GM12878 (cell line): ENCODE data around the gene FOS. TPM values are rescaled to one million over a fixed set of nuclear protein-coding genes. Genes with fewer than 3 reads are reported as not detected.

Experiments
- CHD2 ChIP-seq: IDR thresholded peaks from 2 replicates; pipeline ENCODE4 v1.6.1; 2011; ENCODE audit warnings: low read depth, low read length, improper control_type of control experiment, borderline replicate concordance
- CREB1 ChIP-seq: IDR thresholded peaks from 2 replicates; pipeline ENCODE4 v1.6.1; 2012; ENCODE audit warnings: low read depth, mild to moderate bottlenecking, inconsistent platforms
- EGR1 ChIP-seq, 2 experiments: IDR thresholded peaks; 1 replicate in 1 of 2; 2 replicates in 1 of 2; pipeline ENCODE4 v1.6.1; 2011 to 2012; ENCODE audit warnings: low read depth in 2 of 2, low read length in 2 of 2, borderline replicate concordance in 1 of 2, mild to moderate bottlenecking in 1 of 2, moderate library complexity in 1 of 2
- EP300 ChIP-seq, 2 experiments: fragments of 150-350 bp in 1 of 2; IDR thresholded peaks; 2 replicates each; pipeline ENCODE4 v1.6.1; 2011 to 2012; ENCODE audit warnings: low read depth in 2 of 2, low read length in 2 of 2, borderline replicate concordance in 1 of 2, improper control_type of control experiment in 1 of 2, inconsistent platforms in 1 of 2; ENCODE audit not compliant: control insufficient read depth in 1 of 2
- FOXK2 ChIP-seq: fragments of 450-650 bp; IDR thresholded peaks from 2 replicates; pipeline ENCODE4 v1.6.1; 2017; ENCODE audit warnings: mild to moderate bottlenecking, moderate library complexity
- GATAD2B ChIP-seq: fragments of 450-650 bp; conservative IDR thresholded peaks from 2 replicates; pipeline ENCODE4 v1.6.1; 2017; ENCODE audit warnings: low read depth, mild to moderate bottlenecking, moderate library complexity
- IKZF2 ChIP-seq, 2 experiments: fragments of 450-650 bp; IDR thresholded peaks; 2 replicates each; pipeline ENCODE4 v1.6.1; 2017; ENCODE audit warnings: mild to moderate bottlenecking in 2 of 2, moderate library complexity in 2 of 2
- LARP7 ChIP-seq: fragments of 450-650 bp; IDR thresholded peaks from 2 replicates; pipeline ENCODE4 v1.6.1; 2017; ENCODE audit warnings: mild to moderate bottlenecking
- NFIC ChIP-seq: IDR thresholded peaks from 2 replicates; pipeline ENCODE4 v1.6.1; 2012; ENCODE audit warnings: low read depth, mild to moderate bottlenecking, inconsistent platforms, low read length, moderate library complexity
- PAX5 ChIP-seq: IDR thresholded peaks from 2 replicates; pipeline ENCODE4 v1.6.1; 2011; ENCODE audit warnings: low read depth, low read length, borderline replicate concordance
- TCF12 ChIP-seq: IDR thresholded peaks from 2 replicates; pipeline ENCODE4 v1.6.1; 2011; ENCODE audit warnings: low read depth, mild to moderate bottlenecking, low read length
- YY1 ChIP-seq: IDR thresholded peaks from 2 replicates; pipeline ENCODE4 v1.6.1; 2011; ENCODE audit warnings: low read depth, mild to moderate bottlenecking, low read length
- ZNF207 ChIP-seq: fragments of 450-650 bp; IDR thresholded peaks from 2 replicates; pipeline ENCODE4 v1.6.1; 2014; ENCODE audit warnings: antibody characterized with exemption, mild to moderate bottlenecking, borderline replicate concordance
- ZNF384 ChIP-seq: IDR thresholded peaks from 2 replicates; pipeline ENCODE4 v1.6.1; 2012; ENCODE audit warnings: low read depth, mild to moderate bottlenecking, low read length, improper control_type of control experiment, borderline replicate concordance
- polyA plus RNA-seq, 11 experiments: library from polyadenylated mRNA; depleted of rRNA in 4 of 11; unstranded in 6 of 11; stranded (reverse) in 5 of 11; fragments of >200 nt; fragmentation: Nextera tagmentation in 4 of 11; fragmentation: Illumina TruSeq in 1 of 11; extraction: Ambion mirVana in 4 of 11; extraction: Trizol in 1 of 11; gene quantifications; 1 replicate in 1 of 11; 2 replicates in 10 of 11; pipeline versions ENCODE4 v1.2.1 to v1.2.3, GENCODE V29; 2011 to 2016; ENCODE audit warnings: inconsistent platforms in 2 of 11, missing spikeins in 2 of 11, low read depth in 1 of 11
- total RNA-seq, 4 experiments: library from RNA; depleted of rRNA in 3 of 4; stranded (reverse); fragments of >200 nt in 3 of 4; fragmentation: Illumina TruSeq in 1 of 4; extraction: Trizol in 1 of 4; gene quantifications; 2 replicates each; pipeline versions ENCODE4 v1.2.1 to v1.2.3, GENCODE V29; 2013 to 2021
- TF ChIP-seq, protein P1 (sequence below): fragments of 450-650 bp; IDR thresholded peaks from 2 replicates; pipeline ENCODE4 v1.6.1; 2016; ENCODE audit warnings: mild to moderate bottlenecking
- TF ChIP-seq, protein P2 (sequence below): fragments of 450-650 bp; formaldehyde crosslinking; IDR thresholded peaks from 2 replicates; pipeline ENCODE4 v1.4.0; 2020; ENCODE audit warnings: mild to moderate bottlenecking, moderate library complexity
- TF ChIP-seq, protein P3 (sequence below): fragments of 450-650 bp; IDR thresholded peaks from 2 replicates; pipeline ENCODE4 v1.6.1; 2018; ENCODE audit warnings: mild to moderate bottlenecking, low read depth, moderate library complexity; ENCODE audit not compliant: partially characterized antibody

FOS gene
- total and polyA plus RNA-seq, 10 of the 15 experiments (the other 5 are each of a cell fraction or from before 2014, with no cell fraction given) = 0.02 to 0.95 (median 0.38) TPM

DNA sequence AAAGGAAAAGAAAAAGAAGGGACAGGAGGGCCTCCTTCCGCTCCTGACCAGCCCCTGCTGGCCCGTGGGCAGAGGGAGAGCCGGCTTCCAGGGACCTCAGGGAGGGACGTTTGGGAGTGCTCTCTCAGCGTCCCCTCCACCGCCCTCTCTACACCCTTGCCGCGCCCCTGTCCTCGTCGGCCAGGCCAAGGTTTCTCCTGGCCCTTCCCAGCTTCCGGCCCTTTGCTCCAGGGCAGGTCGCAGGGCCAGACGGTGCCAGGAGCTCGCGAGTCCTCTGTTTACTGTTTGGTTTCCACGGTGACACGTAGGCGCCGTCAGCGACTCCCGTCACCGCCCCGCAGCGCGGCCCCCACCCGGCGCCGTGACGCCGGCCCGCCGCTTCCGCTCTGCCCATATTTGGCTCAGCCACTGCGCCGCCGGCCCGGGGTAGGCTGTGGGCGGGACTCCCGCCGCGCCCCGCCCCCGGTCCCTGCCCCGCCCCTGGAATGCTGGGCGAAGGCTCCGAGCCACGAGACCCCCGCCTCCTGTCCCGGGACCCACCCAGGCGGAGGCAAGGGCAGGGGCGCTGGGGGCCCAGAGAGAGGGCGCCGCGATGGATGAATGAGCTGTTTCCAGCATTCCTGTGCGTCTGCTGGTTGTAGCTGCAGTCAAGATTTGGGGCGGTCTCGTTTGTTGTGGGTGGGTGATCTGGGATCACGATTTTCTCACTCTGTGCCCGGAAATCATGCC lies 15.5 kb downstream of the FOS start (continued):
- TF ChIP-seq YY1 (0 out of 2 replicates have a peak, but pooled peaks have one; percentile 6), GATAD2B (0 out of 2 replicates have a peak, but pooled peaks have one; percentile 55), CREB1 (peak; percentile 86), LARP7 (0 out of 2 replicates have a peak, but pooled peaks have one; percentile 35), EGR1 (IDR thresholded peaks at IDR 0.05; ENCODE audit: borderline replicate concordance in 1 of 2, low read depth in 2 of 2, low read length in 2 of 2) (peak; percentile 52 to 92; a peak in 2 of 3 replicates), CHD2 (0 out of 2 replicates have a peak, but pooled peaks have one; percentile 39), TCF12 (0 out of 2 replicates have a peak, but pooled peaks have one; percentile 26), ZNF207 (no peak), NFIC (no peak), EP300 (IDR thresholded peaks at IDR 0.05; ENCODE audit: borderline replicate concordance in 1 of 2, control insufficient read depth in 1 of 2, low read depth in 2 of 2, low read length in 2 of 2) (peak in 1 of 2 experiments; percentile 72; a peak in 2 of 4 replicates), PAX5 (0 out of 2 replicates have a peak, but pooled peaks have one; percentile 47), ZNF384 (0 out of 2 replicates have a peak, but pooled peaks have one; percentile 19), FOXK2 (no peak), IKZF2 (IDR thresholded peaks at IDR 0.05) (peak; percentile 69 to 72; a peak in 3 of 4 replicates)
- TF ChIP-seq, protein P1, sequence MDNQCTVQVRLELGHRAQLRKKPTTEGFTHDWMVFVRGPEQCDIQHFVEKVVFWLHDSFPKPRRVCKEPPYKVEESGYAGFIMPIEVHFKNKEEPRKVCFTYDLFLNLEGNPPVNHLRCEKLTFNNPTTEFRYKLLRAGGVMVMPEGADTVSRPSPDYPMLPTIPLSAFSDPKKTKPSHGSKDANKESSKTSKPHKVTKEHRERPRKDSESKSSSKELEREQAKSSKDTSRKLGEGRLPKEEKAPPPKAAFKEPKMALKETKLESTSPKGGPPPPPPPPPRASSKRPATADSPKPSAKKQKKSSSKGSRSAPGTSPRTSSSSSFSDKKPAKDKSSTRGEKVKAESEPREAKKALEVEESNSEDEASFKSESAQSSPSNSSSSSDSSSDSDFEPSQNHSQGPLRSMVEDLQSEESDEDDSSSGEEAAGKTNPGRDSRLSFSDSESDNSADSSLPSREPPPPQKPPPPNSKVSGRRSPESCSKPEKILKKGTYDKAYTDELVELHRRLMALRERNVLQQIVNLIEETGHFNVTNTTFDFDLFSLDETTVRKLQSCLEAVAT = peak; percentile 10; the same call in 1 of the 2 replicates
- TF ChIP-seq, protein P2, sequence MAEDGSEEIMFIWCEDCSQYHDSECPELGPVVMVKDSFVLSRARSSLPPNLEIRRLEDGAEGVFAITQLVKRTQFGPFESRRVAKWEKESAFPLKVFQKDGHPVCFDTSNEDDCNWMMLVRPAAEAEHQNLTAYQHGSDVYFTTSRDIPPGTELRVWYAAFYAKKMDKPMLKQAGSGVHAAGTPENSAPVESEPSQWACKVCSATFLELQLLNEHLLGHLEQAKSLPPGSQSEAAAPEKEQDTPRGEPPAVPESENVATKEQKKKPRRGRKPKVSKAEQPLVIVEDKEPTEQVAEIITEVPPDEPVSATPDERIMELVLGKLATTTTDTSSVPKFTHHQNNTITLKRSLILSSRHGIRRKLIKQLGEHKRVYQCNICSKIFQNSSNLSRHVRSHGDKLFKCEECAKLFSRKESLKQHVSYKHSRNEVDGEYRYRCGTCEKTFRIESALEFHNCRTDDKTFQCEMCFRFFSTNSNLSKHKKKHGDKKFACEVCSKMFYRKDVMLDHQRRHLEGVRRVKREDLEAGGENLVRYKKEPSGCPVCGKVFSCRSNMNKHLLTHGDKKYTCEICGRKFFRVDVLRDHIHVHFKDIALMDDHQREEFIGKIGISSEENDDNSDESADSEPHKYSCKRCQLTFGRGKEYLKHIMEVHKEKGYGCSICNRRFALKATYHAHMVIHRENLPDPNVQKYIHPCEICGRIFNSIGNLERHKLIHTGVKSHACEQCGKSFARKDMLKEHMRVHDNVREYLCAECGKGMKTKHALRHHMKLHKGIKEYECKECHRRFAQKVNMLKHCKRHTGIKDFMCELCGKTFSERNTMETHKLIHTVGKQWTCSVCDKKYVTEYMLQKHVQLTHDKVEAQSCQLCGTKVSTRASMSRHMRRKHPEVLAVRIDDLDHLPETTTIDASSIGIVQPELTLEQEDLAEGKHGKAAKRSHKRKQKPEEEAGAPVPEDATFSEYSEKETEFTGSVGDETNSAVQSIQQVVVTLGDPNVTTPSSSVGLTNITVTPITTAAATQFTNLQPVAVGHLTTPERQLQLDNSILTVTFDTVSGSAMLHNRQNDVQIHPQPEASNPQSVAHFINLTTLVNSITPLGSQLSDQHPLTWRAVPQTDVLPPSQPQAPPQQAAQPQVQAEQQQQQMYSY (CRISPR knock-in tag) = no peak
- TF ChIP-seq, protein P3, sequence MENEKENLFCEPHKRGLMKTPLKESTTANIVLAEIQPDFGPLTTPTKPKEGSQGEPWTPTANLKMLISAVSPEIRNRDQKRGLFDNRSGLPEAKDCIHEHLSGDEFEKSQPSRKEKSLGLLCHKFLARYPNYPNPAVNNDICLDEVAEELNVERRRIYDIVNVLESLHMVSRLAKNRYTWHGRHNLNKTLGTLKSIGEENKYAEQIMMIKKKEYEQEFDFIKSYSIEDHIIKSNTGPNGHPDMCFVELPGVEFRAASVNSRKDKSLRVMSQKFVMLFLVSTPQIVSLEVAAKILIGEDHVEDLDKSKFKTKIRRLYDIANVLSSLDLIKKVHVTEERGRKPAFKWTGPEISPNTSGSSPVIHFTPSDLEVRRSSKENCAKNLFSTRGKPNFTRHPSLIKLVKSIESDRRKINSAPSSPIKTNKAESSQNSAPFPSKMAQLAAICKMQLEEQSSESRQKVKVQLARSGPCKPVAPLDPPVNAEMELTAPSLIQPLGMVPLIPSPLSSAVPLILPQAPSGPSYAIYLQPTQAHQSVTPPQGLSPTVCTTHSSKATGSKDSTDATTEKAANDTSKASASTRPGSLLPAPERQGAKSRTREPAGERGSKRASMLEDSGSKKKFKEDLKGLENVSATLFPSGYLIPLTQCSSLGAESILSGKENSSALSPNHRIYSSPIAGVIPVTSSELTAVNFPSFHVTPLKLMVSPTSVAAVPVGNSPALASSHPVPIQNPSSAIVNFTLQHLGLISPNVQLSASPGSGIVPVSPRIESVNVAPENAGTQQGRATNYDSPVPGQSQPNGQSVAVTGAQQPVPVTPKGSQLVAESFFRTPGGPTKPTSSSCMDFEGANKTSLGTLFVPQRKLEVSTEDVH = no peak
